Measurements from ENCODE around the gene EFNB1. TPM values are rescaled to one million over a fixed set of nuclear protein-coding genes. Genes with fewer than 3 reads are reported as not detected.
A peak's percentile ranks its signal among the peaks of the same experiment; 100 is the strongest.

The EFNB1 gene
- total and polyA plus RNA-seq, 4 donors: 3.6 to 24.0 (median 11.3) TPM

DNA sequence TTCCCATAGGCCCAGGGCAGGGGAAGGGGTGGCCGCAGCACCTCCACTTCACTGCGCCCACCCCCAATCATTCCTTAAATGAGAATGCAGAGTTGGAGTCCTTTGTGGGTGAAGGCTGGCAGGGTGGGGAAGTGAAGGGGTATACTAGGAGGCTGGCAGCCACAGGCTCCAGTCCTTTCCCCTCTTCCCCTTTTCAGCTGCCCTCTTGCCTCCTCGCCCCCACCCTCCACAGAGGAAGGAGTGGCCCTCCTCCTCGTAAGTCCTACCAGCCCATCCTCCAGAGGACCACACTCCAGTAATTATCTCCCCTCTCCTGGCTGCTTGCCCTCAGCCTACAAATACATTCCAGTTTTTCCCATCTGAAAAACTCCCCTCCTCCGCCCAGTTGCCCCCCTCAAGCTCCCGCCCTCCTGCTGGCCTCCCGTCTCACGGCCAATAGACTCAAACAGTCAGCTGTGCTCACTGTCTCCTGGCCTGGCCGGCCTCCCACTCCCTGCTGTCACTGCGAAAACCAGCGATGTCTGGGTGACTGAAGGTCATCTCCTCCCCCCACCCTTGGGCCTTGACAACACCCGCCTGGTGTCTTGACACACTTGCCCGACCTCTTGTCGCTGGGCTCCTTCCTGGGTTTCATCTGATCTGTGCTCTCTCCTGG, 38.8 kb downstream of the EFNB1 start:
- no peak for ATAC-seq (ENCODE audit: low FRiP score)
- Histone ChIP-seq H3K9me3 (ENCODE audit: control insufficient read depth, low read length) (no peaks in the 10 kb centered on the region), H3K27me3 (ENCODE audit: control insufficient read depth in 1 of 2, insufficient read depth in 2 of 2, low read length in 1 of 2) (no peaks in the 10 kb centered on the region), H3K27ac (ENCODE audit: low read depth in 1 of 2, low read length in 2 of 2) (no peak overlapping the region), H3K36me3 (ENCODE audit: control insufficient read depth in 1 of 2, insufficient read depth in 2 of 2, low read length in 1 of 2) (no peaks in the 10 kb centered on the region), H3K4me3 (ENCODE audit: low read length in 2 of 2) (no peak overlapping the region), H3K4me1 (ENCODE audit: control insufficient read depth in 1 of 2, insufficient read depth in 2 of 2, low read length in 2 of 2) (no peaks in the 10 kb centered on the region)
- DNase-seq: peak in 1 of 2 donors; percentile 52
- intact Hi-C loops (cut with DNase I): no loop called here
- 80 to 94% methylated on average over 13 to 14 of the region's 14 CpGs for WGBS, 2 donors

DNA sequence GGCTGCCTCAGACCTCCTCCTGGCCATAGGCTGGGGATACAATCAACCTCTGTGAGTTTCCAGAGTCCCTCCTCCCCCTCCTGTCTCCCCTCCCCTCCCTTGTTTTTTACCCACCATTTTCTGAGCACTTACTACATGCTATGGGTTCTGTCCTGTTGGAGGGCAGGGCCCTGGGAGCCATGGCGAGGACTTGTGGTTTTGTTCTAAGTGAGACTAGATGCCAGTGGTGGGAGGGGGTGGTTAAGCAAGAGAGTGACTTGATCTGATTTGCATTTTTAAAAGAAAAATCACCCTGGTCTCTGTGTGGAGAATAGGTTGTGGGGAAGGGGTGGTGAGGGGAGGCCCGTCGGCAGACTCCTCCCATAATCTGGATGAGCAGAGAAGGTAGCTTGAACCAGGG, 39.5 kb downstream of the EFNB1 start:
- Histone ChIP-seq H3K9me3 (ENCODE audit: control insufficient read depth, low read length) (no peaks in the 10 kb centered on the region), H3K4me1 (ENCODE audit: control insufficient read depth in 1 of 2, insufficient read depth in 2 of 2, low read length in 2 of 2) (no peaks in the 10 kb centered on the region), H3K27me3 (ENCODE audit: control insufficient read depth in 1 of 2, insufficient read depth in 2 of 2, low read length in 1 of 2) (no peaks in the 10 kb centered on the region), H3K36me3 (ENCODE audit: control insufficient read depth in 1 of 2, insufficient read depth in 2 of 2, low read length in 1 of 2) (no peaks in the 10 kb centered on the region), H3K27ac (ENCODE audit: low read depth in 1 of 2, low read length in 2 of 2) (no peak overlapping the region), H3K4me3 (ENCODE audit: low read length in 2 of 2) (no peak overlapping the region)
- ATAC-seq (ENCODE audit: low FRiP score): no peak
- intact Hi-C loops (cut with DNase I): no loop called here
- WGBS, 2 donors: 94 to 96% methylated on average over 3 of the region's 3 CpGs
- no peak for DNase-seq

DNA sequence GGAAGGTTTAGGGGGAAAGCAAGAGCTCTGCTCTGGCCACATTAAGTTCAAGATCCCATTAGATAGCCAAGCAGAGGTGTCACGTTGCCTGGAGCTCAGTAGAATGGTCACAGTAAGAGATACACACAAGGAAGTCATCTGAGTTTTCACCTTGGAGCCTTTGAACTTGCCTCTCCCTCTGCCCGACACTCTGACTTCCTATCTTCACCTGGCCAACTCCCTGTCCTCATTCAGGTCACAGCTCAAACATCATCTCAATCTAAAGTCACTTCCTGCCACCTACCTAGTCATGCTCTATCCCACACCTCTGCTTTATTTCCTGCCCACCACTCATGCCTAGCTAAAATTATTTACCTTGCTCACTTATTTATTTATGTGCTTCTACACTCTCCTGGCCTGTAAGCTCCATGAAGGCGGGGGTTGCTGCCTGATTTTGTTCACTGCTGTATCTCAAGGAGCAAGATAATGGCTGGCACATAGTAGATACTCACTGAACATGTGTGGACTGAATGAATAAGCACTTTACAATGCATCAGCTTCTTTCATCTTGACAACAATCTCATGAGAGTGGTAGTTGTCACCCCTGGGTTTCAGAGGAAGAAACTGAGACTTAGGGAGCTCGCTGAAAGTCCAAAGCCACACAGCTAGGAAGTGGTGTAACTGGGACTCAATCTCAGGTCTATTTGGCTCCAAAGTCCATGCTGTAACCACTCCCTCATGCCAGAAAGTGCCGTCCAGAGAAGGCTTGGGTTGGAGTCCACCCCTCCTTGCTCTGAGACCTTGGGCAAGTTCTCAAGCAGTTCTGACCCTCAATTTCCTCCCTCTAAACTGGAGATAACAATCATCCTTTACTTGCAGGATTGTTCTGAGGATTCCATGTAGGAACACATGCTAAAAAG, 40.3 kb downstream of the EFNB1 start:
- H3K36me3 ChIP-seq (ENCODE audit: control insufficient read depth in 1 of 2, insufficient read depth in 2 of 2, low read length in 1 of 2): no peaks in the 10 kb centered on the region
- intact Hi-C loops (cut with DNase I): no loop called here
- no peaks in the 10 kb centered on the region for H3K9me3 ChIP-seq (ENCODE audit: control insufficient read depth, low read length)
- no peaks in the 10 kb centered on the region for H3K4me1 ChIP-seq (ENCODE audit: control insufficient read depth in 1 of 2, insufficient read depth in 2 of 2, low read length in 2 of 2)
- no peak for DNase-seq
- WGBS, 2 donors: 57 to 78% methylated on average over 5 of the region's 5 CpGs
- no peak for ATAC-seq (ENCODE audit: low FRiP score)
- H3K4me3 ChIP-seq (ENCODE audit: low read length in 2 of 2): no peak overlapping the region
- no peaks in the 10 kb centered on the region for H3K27me3 ChIP-seq (ENCODE audit: control insufficient read depth in 1 of 2, insufficient read depth in 2 of 2, low read length in 1 of 2)
- no peak overlapping the region for H3K27ac ChIP-seq (ENCODE audit: low read depth in 1 of 2, low read length in 2 of 2)

DNA sequence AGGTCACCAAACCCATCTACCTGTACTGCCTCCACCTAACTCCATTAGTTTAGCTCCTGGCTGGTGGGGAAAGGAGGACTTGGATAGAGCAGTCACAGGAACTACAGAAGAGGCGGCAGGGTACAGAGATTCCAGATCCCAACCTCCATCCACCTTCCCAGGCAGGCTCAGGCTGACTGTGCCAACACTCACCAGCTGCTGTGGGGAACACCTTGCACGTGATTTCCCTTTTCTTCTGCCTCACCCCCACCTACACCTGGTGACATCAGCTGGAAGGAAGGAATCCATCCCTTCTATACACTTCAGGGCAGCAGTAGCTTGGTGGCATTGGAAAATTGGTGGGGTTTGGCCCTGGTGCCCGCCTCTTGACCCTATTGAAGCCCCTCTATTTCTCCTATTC, 41.5 kb downstream of the EFNB1 start:
- DNase-seq: no peak
- H3K4me1 ChIP-seq (ENCODE audit: control insufficient read depth in 1 of 2, insufficient read depth in 2 of 2, low read length in 2 of 2): no peaks in the 10 kb centered on the region
- H3K27me3 ChIP-seq (ENCODE audit: control insufficient read depth in 1 of 2, insufficient read depth in 2 of 2, low read length in 1 of 2): no peaks in the 10 kb centered on the region
- no peak overlapping the region for H3K4me3 ChIP-seq (ENCODE audit: low read length in 2 of 2)
- intact Hi-C loops (cut with DNase I): no loop called here
- no peak for ATAC-seq (ENCODE audit: low FRiP score)
- H3K27ac ChIP-seq (ENCODE audit: low read depth in 1 of 2, low read length in 2 of 2): no peak overlapping the region
- H3K9me3 ChIP-seq (ENCODE audit: control insufficient read depth, low read length): no peaks in the 10 kb centered on the region
- WGBS, 2 donors: 77 to 93% methylated on average over 3 of the region's 3 CpGs
- H3K36me3 ChIP-seq (ENCODE audit: control insufficient read depth in 1 of 2, insufficient read depth in 2 of 2, low read length in 1 of 2): no peaks in the 10 kb centered on the region

DNA sequence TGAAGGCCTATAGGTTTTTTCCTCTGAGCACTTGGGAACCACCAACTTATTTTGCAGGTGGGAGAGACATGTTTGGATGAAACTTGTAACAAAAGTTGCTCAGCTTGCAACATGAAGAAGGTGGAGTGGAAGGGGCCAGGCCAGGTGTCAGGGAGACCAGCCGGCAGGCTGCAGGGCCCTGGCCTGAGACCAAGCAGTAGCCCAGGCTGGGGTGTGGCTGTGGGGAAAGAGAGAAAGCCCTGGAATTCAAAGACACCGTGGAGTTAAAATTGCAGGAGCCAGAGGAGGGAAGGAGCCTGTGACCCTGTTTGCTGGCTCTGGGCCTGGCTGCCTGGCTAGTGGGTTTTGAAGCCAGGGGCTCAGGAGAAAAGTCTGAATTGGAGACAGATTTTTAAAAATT, 43.4 kb downstream of the EFNB1 start:
- Histone ChIP-seq H3K4me1 (ENCODE audit: control insufficient read depth in 1 of 2, insufficient read depth in 2 of 2, low read length in 2 of 2) (no peaks in the 10 kb centered on the region), H3K36me3 (ENCODE audit: control insufficient read depth in 1 of 2, insufficient read depth in 2 of 2, low read length in 1 of 2) (no peaks in the 10 kb centered on the region), H3K27me3 (ENCODE audit: control insufficient read depth in 1 of 2, insufficient read depth in 2 of 2, low read length in 1 of 2) (no peaks in the 10 kb centered on the region), H3K4me3 (ENCODE audit: low read length in 2 of 2) (no peak overlapping the region), H3K27ac (ENCODE audit: low read depth in 1 of 2, low read length in 2 of 2) (no peak overlapping the region), H3K9me3 (ENCODE audit: control insufficient read depth, low read length) (no peaks in the 10 kb centered on the region)
- WGBS, 2 donors: 64% methylated on average over 2 of the region's 2 CpGs
- intact Hi-C loops (cut with DNase I): no loop called here
- ATAC-seq (ENCODE audit: low FRiP score): no peak
- no peak for DNase-seq

DNA sequence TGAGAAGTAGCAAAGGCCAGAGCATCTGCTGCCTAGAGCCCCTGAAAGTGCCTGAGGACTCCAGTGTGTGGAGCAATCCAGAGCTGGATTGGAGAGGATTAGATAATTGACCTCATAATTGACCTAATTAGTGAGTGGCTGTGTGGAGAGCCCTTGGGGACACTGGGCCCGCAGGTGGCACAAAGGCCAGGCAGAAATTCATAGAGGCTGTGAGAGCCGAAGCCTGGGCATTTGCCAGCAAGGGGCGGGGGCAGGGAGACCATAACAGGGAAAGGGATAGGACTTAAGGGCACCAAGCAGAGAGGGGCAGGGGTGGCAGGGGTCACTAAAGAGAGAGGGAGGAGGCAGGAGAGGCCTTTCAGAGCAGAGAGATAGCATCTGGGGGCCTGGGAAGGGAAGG, 45.3 kb downstream of the EFNB1 start:
- intact Hi-C loops (cut with DNase I): no loop called here
- H3K27me3 ChIP-seq (ENCODE audit: control insufficient read depth in 1 of 2, insufficient read depth in 2 of 2, low read length in 1 of 2): no peaks in the 10 kb centered on the region
- no peaks in the 10 kb centered on the region for H3K9me3 ChIP-seq (ENCODE audit: control insufficient read depth, low read length)
- no peaks in the 10 kb centered on the region for H3K36me3 ChIP-seq (ENCODE audit: control insufficient read depth in 1 of 2, insufficient read depth in 2 of 2, low read length in 1 of 2)
- no peak overlapping the region for H3K27ac ChIP-seq (ENCODE audit: low read depth in 1 of 2, low read length in 2 of 2)
- no peak for DNase-seq
- no peak overlapping the region for H3K4me3 ChIP-seq (ENCODE audit: low read length in 2 of 2)
- H3K4me1 ChIP-seq (ENCODE audit: control insufficient read depth in 1 of 2, insufficient read depth in 2 of 2, low read length in 2 of 2): no peaks in the 10 kb centered on the region
- no peak for ATAC-seq (ENCODE audit: low FRiP score)
- WGBS, 2 donors: 72 to 92% methylated on average over 3 of the region's 3 CpGs

DNA sequence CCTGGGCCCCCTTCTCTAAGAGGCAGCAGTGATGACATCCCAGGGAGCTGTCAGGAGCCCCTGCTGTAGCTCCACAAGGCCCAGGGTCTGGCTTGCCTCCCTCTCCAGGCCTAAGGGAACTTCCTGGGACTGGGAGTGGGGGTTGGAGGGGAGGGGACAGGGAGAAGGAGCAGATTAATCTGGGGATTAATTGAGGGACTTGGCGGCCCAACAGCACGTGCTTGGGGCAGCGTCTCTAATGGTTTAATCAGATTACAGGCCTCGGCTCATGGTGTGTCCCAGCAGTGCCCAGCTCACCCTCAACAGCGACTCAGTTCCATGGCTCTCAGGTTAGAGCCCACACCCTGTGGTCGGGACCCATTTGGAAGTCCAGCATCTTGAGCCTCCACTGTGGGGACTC, 47.9 kb downstream of the EFNB1 start:
- no peak for DNase-seq

DNA sequence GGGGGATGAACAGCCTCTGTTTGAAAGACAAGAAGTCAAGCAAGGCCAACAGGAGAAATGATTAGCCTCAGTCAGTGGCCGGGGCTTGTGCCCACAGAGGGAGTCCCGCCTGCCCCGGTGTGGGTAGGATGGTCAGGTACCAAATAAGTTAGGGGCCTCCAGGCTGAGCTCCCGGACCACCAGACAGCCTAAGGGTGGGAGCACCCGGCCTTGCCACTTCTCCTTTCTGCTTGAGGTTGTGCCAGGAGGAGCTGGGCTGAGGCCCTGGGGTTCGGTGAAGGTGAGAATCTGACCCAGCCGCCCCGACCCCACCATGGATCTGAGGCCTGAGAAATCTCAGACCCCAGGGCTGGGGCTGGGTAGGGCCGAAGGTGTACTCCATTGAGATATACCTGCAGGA, 48.8 kb downstream of the EFNB1 start:
- no peaks in the 10 kb centered on the region for H3K9me3 ChIP-seq (ENCODE audit: control insufficient read depth, low read length)
- no peaks in the 10 kb centered on the region for H3K36me3 ChIP-seq (ENCODE audit: control insufficient read depth in 1 of 2, insufficient read depth in 2 of 2, low read length in 1 of 2)
- H3K27me3 ChIP-seq (ENCODE audit: control insufficient read depth in 1 of 2, insufficient read depth in 2 of 2, low read length in 1 of 2): no peaks in the 10 kb centered on the region
- DNase-seq (no peak), ATAC-seq (ENCODE audit: low FRiP score) (no peak)
- intact Hi-C loops (cut with DNase I): no loop called here
- WGBS, 2 donors: 82 to 95% methylated on average over 9 of the region's 9 CpGs
- no peak overlapping the region for H3K27ac ChIP-seq (ENCODE audit: low read depth in 1 of 2, low read length in 2 of 2)
- H3K4me3 ChIP-seq (ENCODE audit: low read length in 2 of 2): no peak overlapping the region
- no peaks in the 10 kb centered on the region for H3K4me1 ChIP-seq (ENCODE audit: control insufficient read depth in 1 of 2, insufficient read depth in 2 of 2, low read length in 2 of 2)

More for the DNA sequence above, 47.9 kb downstream of the EFNB1 start:
- whole genome bisulfite sequencing, 2 donors: 77 to 94% methylated on average over 6 of the region's 6 CpGs
- no peak overlapping the region for H3K4me3 ChIP-seq (ENCODE audit: low read length in 2 of 2)
- intact Hi-C loops (cut with DNase I): no loop called here
- no peaks in the 10 kb centered on the region for H3K36me3 ChIP-seq (ENCODE audit: control insufficient read depth in 1 of 2, insufficient read depth in 2 of 2, low read length in 1 of 2)
- no peaks in the 10 kb centered on the region for H3K9me3 ChIP-seq (ENCODE audit: control insufficient read depth, low read length)
- no peak overlapping the region for H3K27ac ChIP-seq (ENCODE audit: low read depth in 1 of 2, low read length in 2 of 2)
- no peaks in the 10 kb centered on the region for H3K27me3 ChIP-seq (ENCODE audit: control insufficient read depth in 1 of 2, insufficient read depth in 2 of 2, low read length in 1 of 2)
- no peaks in the 10 kb centered on the region for H3K4me1 ChIP-seq (ENCODE audit: control insufficient read depth in 1 of 2, insufficient read depth in 2 of 2, low read length in 2 of 2)
- ATAC-seq (ENCODE audit: low FRiP score): no peak
